Nephron progenitor cell (in vitro differentiated cells): ENCODE results near the gene UBASH3B.
"Not testable (repeated sequence)": the region's sequence is repeated elsewhere in the genome, so short reads cannot be mapped to it uniquely, and the experiment has no call there.

Experiments used
- DNase-seq: peaks from one replicate; pipeline ENCODE4 v3.0.0; 2021
- H3K27ac Mint-ChIP-seq: 2 replicates; pipeline ENCODE4 v1.8.0; 2021; ENCODE audit warnings: mild to moderate bottlenecking, moderate library complexity, mixed read lengths
- H3K27me3 Mint-ChIP-seq: 2 replicates; pipeline ENCODE4 v1.8.0; 2021; ENCODE audit warnings: mild to moderate bottlenecking, low read depth, mixed read lengths; ENCODE audit not compliant: poor library complexity
- H3K36me3 Mint-ChIP-seq: 2 replicates; pipeline ENCODE4 v1.8.0; 2021; ENCODE audit warnings: low read depth, mixed read lengths
- H3K4me1 Mint-ChIP-seq: 2 replicates; pipeline ENCODE4 v1.8.0; 2021; ENCODE audit warnings: mixed read lengths
- H3K4me3 Mint-ChIP-seq: 2 replicates; pipeline ENCODE4 v1.8.0; 2021; ENCODE audit warnings: mild to moderate bottlenecking, moderate library complexity, mixed read lengths
- H3K9me3 Mint-ChIP-seq: 2 replicates; pipeline ENCODE4 v1.8.0; 2021; ENCODE audit warnings: mild to moderate bottlenecking, moderate library complexity, mixed read lengths
- CTCF ChIP-seq: fragments of 200-600 bp; sonication (generic); IDR thresholded peaks from 2 replicates; pipeline ENCODE4 v1.5.0; 2021; ENCODE audit warnings: antibody characterized with exemption

Gene UBASH3B, protein sequence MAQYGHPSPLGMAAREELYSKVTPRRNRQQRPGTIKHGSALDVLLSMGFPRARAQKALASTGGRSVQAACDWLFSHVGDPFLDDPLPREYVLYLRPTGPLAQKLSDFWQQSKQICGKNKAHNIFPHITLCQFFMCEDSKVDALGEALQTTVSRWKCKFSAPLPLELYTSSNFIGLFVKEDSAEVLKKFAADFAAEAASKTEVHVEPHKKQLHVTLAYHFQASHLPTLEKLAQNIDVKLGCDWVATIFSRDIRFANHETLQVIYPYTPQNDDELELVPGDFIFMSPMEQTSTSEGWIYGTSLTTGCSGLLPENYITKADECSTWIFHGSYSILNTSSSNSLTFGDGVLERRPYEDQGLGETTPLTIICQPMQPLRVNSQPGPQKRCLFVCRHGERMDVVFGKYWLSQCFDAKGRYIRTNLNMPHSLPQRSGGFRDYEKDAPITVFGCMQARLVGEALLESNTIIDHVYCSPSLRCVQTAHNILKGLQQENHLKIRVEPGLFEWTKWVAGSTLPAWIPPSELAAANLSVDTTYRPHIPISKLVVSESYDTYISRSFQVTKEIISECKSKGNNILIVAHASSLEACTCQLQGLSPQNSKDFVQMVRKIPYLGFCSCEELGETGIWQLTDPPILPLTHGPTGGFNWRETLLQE

GRCh38 chr11:122655527-122656072 lies at the start of gene UBASH3B:
UBASH3B (plus strand) TSS chr11:122655722; CDS start chr11:122656050, 328 bp downstream.
- peaks cover 47% of the 10 kb centered on the region for H3K27me3 Mint-ChIP-seq
- peaks cover 4% of the 10 kb centered on the region for H3K9me3 Mint-ChIP-seq
- peak; percentile 78 for DNase-seq
- H3K4me1 Mint-ChIP-seq, result peaks cover 37% of the 10 kb centered on the region
- TF ChIP-seq CTCF, result no peak
- peak within 1 kb of the TSS; percentile 93 for H3K4me3 Mint-ChIP-seq
- peaks cover 4% of the 10 kb centered on the region for H3K36me3 Mint-ChIP-seq
- H3K27ac Mint-ChIP-seq, result peak within 1 kb of the TSS; percentile 90

DNA sequence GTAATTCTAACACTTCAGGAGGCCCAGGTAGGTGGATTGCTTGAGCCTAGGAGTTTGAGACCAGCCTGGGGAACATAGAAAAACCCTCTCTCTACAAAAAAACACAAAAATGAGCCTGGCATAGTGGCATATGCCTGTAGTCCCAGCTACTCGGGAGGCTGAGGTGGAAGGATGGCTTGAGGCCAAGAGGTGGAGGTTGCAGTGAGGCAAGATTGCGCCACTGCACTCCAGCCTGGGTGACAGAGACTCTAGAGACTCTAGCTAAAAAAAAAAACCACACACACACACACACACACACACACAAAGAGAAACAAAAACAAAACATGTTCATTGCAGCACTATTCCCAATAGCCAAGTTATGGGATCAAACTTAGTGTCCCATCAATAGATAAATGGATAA lies 48.4 kb upstream of the UBASH3B start:
- not testable (repeated sequence) for DNase-seq, H3K27me3 Mint-ChIP-seq, H3K36me3 Mint-ChIP-seq, H3K9me3 Mint-ChIP-seq, H3K27ac Mint-ChIP-seq, H3K4me3 Mint-ChIP-seq
- H3K4me1 Mint-ChIP-seq, result peaks cover 17% of the 10 kb centered on the region

- H3K4me3 Mint-ChIP-seq, result no peak overlapping the region
- no peaks in the 10 kb centered on the region for H3K36me3 Mint-ChIP-seq
- no peak for DNase-seq
- no peak overlapping the region for H3K27ac Mint-ChIP-seq
- peaks cover under 1% of the 10 kb centered on the region for H3K9me3 Mint-ChIP-seq
- no peaks in the 10 kb centered on the region for H3K4me1 Mint-ChIP-seq
- peaks cover 8% of the 10 kb centered on the region for H3K27me3 Mint-ChIP-seq
- no peak for TF ChIP-seq CTCF
Measured at GRCh38 chr11:122612123-122612824, 43.2 kb upstream of the UBASH3B start.

DNA sequence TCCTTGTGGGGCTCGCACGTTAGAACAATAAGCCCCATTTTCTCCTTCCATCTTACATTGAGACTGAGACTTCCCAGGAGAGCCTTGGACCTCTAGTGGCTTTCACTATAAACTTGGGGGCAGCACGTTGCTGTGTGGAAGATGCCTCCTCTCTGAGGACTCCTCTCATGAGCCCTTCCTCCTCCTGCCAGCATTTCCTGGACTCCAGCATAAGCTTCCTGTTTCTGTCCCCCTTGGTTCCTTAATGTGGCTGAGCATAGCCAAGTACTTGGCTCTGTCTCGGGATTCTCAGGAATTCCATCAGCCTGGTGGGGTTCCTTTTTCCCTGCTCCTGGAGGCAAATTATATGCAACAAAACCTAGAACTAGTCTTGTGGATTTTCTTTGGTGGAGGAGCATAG lies 38.8 kb upstream of the UBASH3B start:
- peaks cover under 1% of the 10 kb centered on the region for H3K4me1 Mint-ChIP-seq
- DNase-seq, result no peak
- peaks cover 12% of the 10 kb centered on the region for H3K27me3 Mint-ChIP-seq
- no peak overlapping the region for H3K4me3 Mint-ChIP-seq
- peaks cover 5% of the 10 kb centered on the region for H3K36me3 Mint-ChIP-seq
- peaks cover 18% of the 10 kb centered on the region for H3K9me3 Mint-ChIP-seq
- TF ChIP-seq CTCF, result no peak
- H3K27ac Mint-ChIP-seq, result no peak overlapping the region

DNA sequence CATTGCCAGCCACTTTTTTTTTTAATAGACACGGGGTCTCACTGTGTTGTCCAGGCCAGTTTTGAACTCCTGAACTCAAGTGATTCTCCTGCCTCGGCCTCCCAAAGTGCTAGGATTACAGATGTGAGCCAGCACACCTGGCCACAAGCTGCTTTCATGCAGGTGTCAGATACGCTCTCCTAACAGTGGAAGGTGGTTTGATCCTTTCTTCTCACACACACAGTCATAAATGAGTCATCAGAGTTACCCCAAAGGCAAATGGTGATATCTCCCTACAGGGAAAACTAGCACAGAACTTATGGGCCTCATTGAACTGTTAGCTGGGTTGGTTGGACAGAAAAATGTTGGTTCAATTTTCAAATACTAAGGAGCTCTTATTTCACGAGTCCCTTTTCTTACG lies 38.2 kb upstream of the UBASH3B start:
- H3K36me3 Mint-ChIP-seq, result peaks cover 5% of the 10 kb centered on the region
- no peak for TF ChIP-seq CTCF

GRCh38 chr11:122617926-122618325 lies 37.6 kb upstream of the UBASH3B start:
- H3K27ac Mint-ChIP-seq, result no peak overlapping the region
- H3K27me3 Mint-ChIP-seq, result peaks cover 18% of the 10 kb centered on the region
- peaks cover 5% of the 10 kb centered on the region for H3K4me1 Mint-ChIP-seq
- no peak for TF ChIP-seq CTCF
- peaks cover 5% of the 10 kb centered on the region for H3K36me3 Mint-ChIP-seq
- DNase-seq, result no peak
- H3K4me3 Mint-ChIP-seq, result no peak overlapping the region
- H3K9me3 Mint-ChIP-seq, result peaks cover 18% of the 10 kb centered on the region

More for the DNA sequence above, 38.2 kb upstream of the UBASH3B start:
- Mint-ChIP-seq H3K4me3 (no peak overlapping the region), H3K27ac (no peak overlapping the region), H3K4me1 (peaks cover 5% of the 10 kb centered on the region), H3K27me3 (peaks cover 15% of the 10 kb centered on the region), H3K9me3 (peaks cover 18% of the 10 kb centered on the region)
- no peak for DNase-seq
